Common myeloid progenitor, CD34-positive (primary cell): ENCODE measurements around the gene RAB28.

ENCODE experiments used
- CTCF ChIA-PET: fragments of 350-600 bp; sonication (Branson Sonifier 250); formaldehyde crosslinking; loops from one replicate; lab custom pipeline; 2021; ENCODE audit warnings: antibody characterized with exemption; lab: Charles Lee
- POLR2A ChIA-PET: fragments of 350-600 bp; sonication (Branson Sonifier 250); formaldehyde crosslinking; loops from one replicate; lab custom pipeline; 2021; ENCODE audit warnings: antibody characterized with exemption; lab: Charles Lee
- DNase-seq, 3 donors: peaks; one replicate each; pipeline versions ENCODE4 v3.0.0 to v3.0.0-alpha.2; 2013
- H3K27ac ChIP-seq, 2 experiments: 1 replicate in 1 of 2; 2 replicates in 1 of 2; pipeline ENCODE4 v1.7.0; 2013; ENCODE audit warnings: inconsistent platforms in 2 of 2, low read length in 2 of 2, mild to moderate bottlenecking in 2 of 2, low read depth in 1 of 2, moderate library complexity in 1 of 2; ENCODE audit not compliant: severe bottlenecking in 2 of 2, insufficient read depth in 1 of 2, poor library complexity in 1 of 2
- H3K27me3 ChIP-seq, 5 experiments: replicated peaks in 2 of 5; 1 replicate in 3 of 5; 2 replicates in 2 of 5; pipeline versions ENCODE4 v1.6.1 to v1.7.0; 2013; ENCODE audit warnings: low read length in 4 of 5, mild to moderate bottlenecking in 2 of 5, moderate library complexity in 2 of 5, inconsistent platforms in 1 of 5; ENCODE audit not compliant: insufficient read depth in 5 of 5, control insufficient read depth in 4 of 5
- H3K36me3 ChIP-seq, 4 experiments: 1 replicate in 2 of 4; 2 replicates in 2 of 4; pipeline versions ENCODE4 v1.6.1 to v1.7.0; 2013; ENCODE audit warnings: low read length in 3 of 4, control low read depth in 1 of 4, mild to moderate bottlenecking in 1 of 4; ENCODE audit not compliant: control insufficient read depth in 4 of 4, insufficient read depth in 4 of 4
- H3K4me1 ChIP-seq, 4 experiments: 1 replicate in 3 of 4; 2 replicates in 1 of 4; pipeline versions ENCODE4 v1.6.1 to v1.7.1; 2013; ENCODE audit warnings: low read length in 3 of 4, mild to moderate bottlenecking in 3 of 4, control low read depth in 1 of 4, inconsistent platforms in 1 of 4, moderate library complexity in 1 of 4; ENCODE audit not compliant: control insufficient read depth in 4 of 4, insufficient read depth in 4 of 4; ENCODE audit errors: control extremely low read depth in 1 of 4
- H3K4me3 ChIP-seq, 7 experiments: 1 replicate in 4 of 7; 2 replicates in 3 of 7; pipeline versions ENCODE4 v1.5.1 to v1.7.0; 2013; ENCODE audit warnings: mild to moderate bottlenecking in 7 of 7, low read length in 6 of 7, moderate library complexity in 6 of 7, inconsistent platforms in 2 of 7, low read depth in 2 of 7, control low read depth in 1 of 7; ENCODE audit not compliant: insufficient read depth in 4 of 7, control insufficient read depth in 1 of 7; ENCODE audit errors: extremely low read depth in 1 of 7
- H3K9me3 ChIP-seq, 5 experiments: 1 replicate in 4 of 5; 2 replicates in 1 of 5; pipeline versions ENCODE4 v1.6.1 to v1.7.1; 2013; ENCODE audit warnings: low read length in 4 of 5, mild to moderate bottlenecking in 2 of 5, inconsistent platforms in 1 of 5, low read depth in 1 of 5, moderate library complexity in 1 of 5; ENCODE audit not compliant: control insufficient read depth in 4 of 5, insufficient read depth in 2 of 5; ENCODE audit errors: control extremely low read depth in 1 of 5
- WGBS: methylation state at CpG from one replicate; pipeline ENCODE4 v1.1.5; 2013; ENCODE audit not compliant: insufficient coverage; 5-methylcytosine and 5-hydroxymethylcytosine counted together

RAB28 gene

GRCh38 chr4:13329340-13329850, 154.7 kb downstream of the RAB28 start:
- ChIA-PET POLR2A (no interaction called here), CTCF (no interaction called here)
- no peak overlapping the region for H3K4me3 ChIP-seq
- H3K36me3 ChIP-seq: no peaks in the 10 kb centered on the region
- no peak for DNase-seq
- H3K4me1 ChIP-seq: no peaks in the 10 kb centered on the region
- no CpG with 5 or more reads among the region's 1 CpG for WGBS
- no peak overlapping the region for H3K27ac ChIP-seq
- no peaks in the 10 kb centered on the region for H3K27me3 ChIP-seq
- no peaks in the 10 kb centered on the region for H3K9me3 ChIP-seq

- POLR2A ChIA-PET: no interaction called here
- WGBS: no CpG with 5 or more reads among the region's 2 CpGs
These were observed 155.5 kb downstream of the RAB28 start for GRCh38 chr4:13328591-13328990.

GRCh38 chr4:13327991-13328390, 156.1 kb downstream of the RAB28 start:
- H3K9me3 ChIP-seq: no peaks in the 10 kb centered on the region
- DNase-seq: no peak
- no peaks in the 10 kb centered on the region for H3K4me1 ChIP-seq
- ChIA-PET CTCF (no interaction called here), POLR2A (no interaction called here)
- WGBS: 100% methylated on average over 2 of the region's 3 CpGs
- no peak overlapping the region for H3K27ac ChIP-seq
- H3K27me3 ChIP-seq: no peaks in the 10 kb centered on the region
- H3K4me3 ChIP-seq: no peak overlapping the region
- H3K36me3 ChIP-seq: no peaks in the 10 kb centered on the region

More at GRCh38 chr4:13328591-13328990, 155.5 kb downstream of the RAB28 start:
- CTCF ChIA-PET: no interaction called here
- Histone ChIP-seq H3K4me3 (no peak overlapping the region), H3K36me3 (no peaks in the 10 kb centered on the region), H3K9me3 (no peaks in the 10 kb centered on the region), H3K27ac (no peak overlapping the region), H3K27me3 (no peaks in the 10 kb centered on the region), H3K4me1 (no peaks in the 10 kb centered on the region)
- DNase-seq: no peak

- Histone ChIP-seq H3K27me3 (no peaks in the 10 kb centered on the region), H3K4me3 (no peak overlapping the region), H3K9me3 (peaks cover 0 to 6% (median 2%) of the 10 kb centered on the region in 5 experiments), H3K27ac (no peak overlapping the region), H3K4me1 (no peaks in the 10 kb centered on the region), H3K36me3 (no peaks in the 10 kb centered on the region)
- ChIA-PET POLR2A (no interaction called here), CTCF (no interaction called here)
- WGBS: 100% methylated on average over 1 of the region's 3 CpGs
- DNase-seq: no peak
These were observed 158.4 kb downstream of the RAB28 start for GRCh38 chr4:13325744-13326143.

- Histone ChIP-seq H3K9me3 (peaks cover 0 to 6% (median 2%) of the 10 kb centered on the region in 5 experiments), H3K36me3 (no peaks in the 10 kb centered on the region), H3K4me1 (no peaks in the 10 kb centered on the region), H3K27me3 (no peaks in the 10 kb centered on the region), H3K4me3 (no peak overlapping the region), H3K27ac (no peak overlapping the region)
- 100% methylated on average over 2 of the region's 3 CpGs for WGBS
- CTCF ChIA-PET: no interaction called here
- POLR2A ChIA-PET: no interaction called here
- DNase-seq: no peak
These were observed 160.2 kb downstream of the RAB28 start for GRCh38 chr4:13323921-13324320.

- POLR2A ChIA-PET: no interaction called here
These were observed 161.4 kb downstream of the RAB28 start for GRCh38 chr4:13322681-13323101.

More at GRCh38 chr4:13322681-13323101, 161.4 kb downstream of the RAB28 start:
- no peak overlapping the region for H3K4me3 ChIP-seq
- H3K27me3 ChIP-seq: no peaks in the 10 kb centered on the region
- DNase-seq: no peak
- peaks cover 0 to 6% (median 2%) of the 10 kb centered on the region in 5 experiments for H3K9me3 ChIP-seq
- H3K4me1 ChIP-seq: no peaks in the 10 kb centered on the region
- no peak overlapping the region for H3K27ac ChIP-seq
- no peaks in the 10 kb centered on the region for H3K36me3 ChIP-seq
- CTCF ChIA-PET: no interaction called here
